HEK293T (cell line): ENCODE results near the gene GABRB1.

Experiments used
- CTCF ChIA-PET: fragments of 350-600 bp; formaldehyde crosslinking; extraction: SDS; loops from one replicate; lab custom pipeline; 2021; ENCODE audit warnings: antibody characterized with exemption, inconsistent platforms; lab: Yijun Ruan, JAX
- POLR2A ChIA-PET: fragments of 350-600 bp; formaldehyde crosslinking; extraction: SDS; loops from one replicate; lab custom pipeline; 2020; ENCODE audit warnings: antibody characterized with exemption, inconsistent platforms; lab: Yijun Ruan, JAX
- DNase-seq: peaks from one replicate; pipeline ENCODE4 v3.0.0; 2012; ENCODE audit warnings: mixed read lengths; ENCODE audit errors: extremely low spot score
- ARNT ChIP-seq: fragments of 450-650 bp; IDR thresholded peaks from 2 replicates; pipeline ENCODE4 v1.6.1; 2017; ENCODE audit warnings: mild to moderate bottlenecking
- BHLHE40 ChIP-seq: fragments of 450-650 bp; IDR thresholded peaks from 2 replicates; pipeline ENCODE4 v1.6.1; 2016; ENCODE audit warnings: mild to moderate bottlenecking, moderate library complexity, borderline replicate concordance
- CTBP1 ChIP-seq: fragments of 450-650 bp; IDR thresholded peaks from 2 replicates; pipeline ENCODE4 v1.6.1; 2016; ENCODE audit warnings: borderline replicate concordance
- ELF4 ChIP-seq: fragments of 450-650 bp; IDR thresholded peaks from 2 replicates; pipeline ENCODE4 v1.6.1; 2017; ENCODE audit warnings: antibody characterized with exemption
- FOXA1 ChIP-seq: fragments of 450-650 bp; IDR thresholded peaks from 2 replicates; pipeline ENCODE4 v1.6.1; 2016; ENCODE audit warnings: mild to moderate bottlenecking
- FOXK2 ChIP-seq: fragments of 450-650 bp; IDR thresholded peaks from 2 replicates; pipeline ENCODE4 v1.6.1; 2016; ENCODE audit warnings: mild to moderate bottlenecking
- FOXM1 ChIP-seq: fragments of 450-650 bp; IDR thresholded peaks from 2 replicates; pipeline ENCODE4 v1.6.1; 2017; ENCODE audit warnings: mild to moderate bottlenecking, borderline replicate concordance
- HDGF ChIP-seq: fragments of 450-650 bp; IDR thresholded peaks from 2 replicates; pipeline ENCODE4 v1.6.1; 2017; ENCODE audit warnings: antibody characterized with exemption, borderline replicate concordance
- L3MBTL2 ChIP-seq: fragments of 450-650 bp; conservative IDR thresholded peaks from 2 replicates; pipeline ENCODE4 v1.6.1; 2016; ENCODE audit warnings: mild to moderate bottlenecking
- LEF1 ChIP-seq: fragments of 450-650 bp; IDR thresholded peaks from 2 replicates; pipeline ENCODE4 v1.6.1; 2017; ENCODE audit warnings: mild to moderate bottlenecking, borderline replicate concordance
- NFRKB ChIP-seq: fragments of 450-650 bp; IDR thresholded peaks from 2 replicates; pipeline ENCODE4 v1.6.1; 2016; ENCODE audit warnings: mild to moderate bottlenecking, moderate library complexity
- PKNOX1 ChIP-seq: fragments of 450-650 bp; IDR thresholded peaks from 2 replicates; pipeline ENCODE4 v1.6.1; 2016
- SP1 ChIP-seq: fragments of 450-650 bp; IDR thresholded peaks from 2 replicates; pipeline ENCODE4 v1.6.1; 2017
- SUZ12 ChIP-seq: fragments of 450-650 bp; IDR thresholded peaks from 2 replicates; pipeline ENCODE4 v1.6.1; 2016; ENCODE audit warnings: mild to moderate bottlenecking
- TARDBP ChIP-seq: fragments of 450-650 bp; IDR thresholded peaks from 2 replicates; pipeline ENCODE4 v1.6.1; 2016
- ZNF384 ChIP-seq: fragments of 450-650 bp; IDR thresholded peaks from 2 replicates; pipeline ENCODE4 v1.6.1; 2016

Gene GABRB1

DNA sequence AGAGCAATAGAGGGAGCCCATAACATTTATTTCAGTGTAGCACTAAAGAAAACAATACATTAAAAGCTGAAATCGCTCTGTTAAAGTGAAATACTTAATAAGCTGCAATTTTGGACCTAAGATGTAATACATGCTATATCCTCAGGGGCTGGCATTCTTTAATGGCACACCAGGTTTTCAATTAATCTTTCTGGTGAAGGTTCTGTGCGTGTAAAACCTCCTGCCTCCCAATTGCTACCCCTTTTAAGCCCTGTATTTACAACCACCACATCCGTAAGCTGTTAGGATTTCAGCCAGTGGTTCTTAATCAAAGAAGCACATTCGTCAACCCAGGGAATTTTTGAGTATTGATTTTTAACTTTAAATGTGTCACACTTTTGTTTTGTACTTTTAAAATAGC lies 439.7 kb downstream of the GABRB1 start:
- CTCF ChIA-PET: no interaction called here
- POLR2A ChIA-PET: interaction anchor here (2.4 kb wide), 1 partner anchor 8 kb away, joined by 9 read pairs; the partner anchor contains the start of gene COMMD8
- TF ChIP-seq CTBP1 (no peak), BHLHE40 (no peak), ELF4 (no peak), HDGF (no peak), TARDBP (no peak), SUZ12 (no peak), NFRKB (no peak), FOXM1 (no peak), FOXK2 (no peak)

GRCh38 chr4:47471591-47471990 lies 440.2 kb downstream of the GABRB1 start:
- ChIA-PET POLR2A (interaction anchor here (2.4 kb wide), 1 partner anchor 8 kb away, joined by 9 read pairs; the partner anchor contains the start of gene COMMD8), CTCF (no interaction called here)
- no peak for TF ChIP-seq L3MBTL2
- no peak for TF ChIP-seq FOXK2
- TF ChIP-seq SP1: no peak
- TF ChIP-seq LEF1: no peak
- TF ChIP-seq PKNOX1: no peak
- TF ChIP-seq BHLHE40: no peak
- no peak for TF ChIP-seq SUZ12
- TF ChIP-seq TARDBP: no peak
- TF ChIP-seq HDGF: no peak
- no peak for TF ChIP-seq CTBP1
- no peak for TF ChIP-seq FOXA1
- DNase-seq: no peak

More for the DNA sequence above, 439.7 kb downstream of the GABRB1 start:
- DNase-seq: no peak

DNA sequence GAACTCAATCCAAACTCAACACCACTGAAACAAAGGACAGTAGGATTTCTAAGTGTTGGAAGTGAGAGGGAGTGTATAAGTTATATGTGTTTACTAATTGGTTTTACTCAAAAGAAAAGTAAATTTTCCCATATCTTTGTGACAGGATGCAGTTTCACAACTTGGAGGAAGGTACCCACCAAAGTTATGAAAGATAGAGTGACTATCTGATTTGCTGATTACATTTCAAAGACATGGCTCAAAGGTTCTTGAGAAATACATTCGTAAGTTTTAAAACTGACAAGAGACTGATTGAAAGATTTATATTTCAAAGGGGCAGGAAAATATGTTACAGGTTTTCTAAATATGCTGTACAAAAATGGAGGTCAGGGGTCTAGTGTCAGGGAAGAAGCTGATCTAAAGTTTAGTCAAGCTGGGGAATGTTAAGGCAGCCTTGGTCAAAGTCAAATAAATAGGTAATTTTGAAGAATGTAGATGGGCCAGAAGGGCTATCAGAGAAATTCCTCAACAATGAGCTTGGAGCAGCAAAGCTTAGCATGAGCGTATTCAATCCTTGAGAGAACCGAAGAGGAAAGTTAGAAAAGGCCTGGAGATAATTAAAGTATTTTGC lies 441.9 kb downstream of the GABRB1 start:
- TF ChIP-seq PKNOX1 (no peak), ARNT (no peak), NFRKB (no peak), ELF4 (no peak), FOXM1 (no peak), LEF1 (no peak), SUZ12 (no peak), SP1 (no peak), BHLHE40 (no peak), CTBP1 (no peak), HDGF (no peak), FOXA1 (no peak), FOXK2 (no peak), L3MBTL2 (no peak), ZNF384 (no peak), TARDBP (no peak)
- DNase-seq: no peak
- ChIA-PET POLR2A (interaction anchor here (2.4 kb wide), 1 partner anchor 10 kb away, joined by 9 read pairs; the partner anchor contains the start of gene COMMD8), CTCF (no interaction called here)

GRCh38 chr4:47474799-47475198 lies 443.4 kb downstream of the GABRB1 start:
- DNase-seq: no peak
- ChIA-PET CTCF (no interaction called here), POLR2A (no interaction called here)
- no peak for TF ChIP-seq FOXK2
- TF ChIP-seq LEF1: no peak
- no peak for TF ChIP-seq NFRKB
- no peak for TF ChIP-seq SUZ12
- no peak for TF ChIP-seq L3MBTL2
- no peak for TF ChIP-seq TARDBP

DNA sequence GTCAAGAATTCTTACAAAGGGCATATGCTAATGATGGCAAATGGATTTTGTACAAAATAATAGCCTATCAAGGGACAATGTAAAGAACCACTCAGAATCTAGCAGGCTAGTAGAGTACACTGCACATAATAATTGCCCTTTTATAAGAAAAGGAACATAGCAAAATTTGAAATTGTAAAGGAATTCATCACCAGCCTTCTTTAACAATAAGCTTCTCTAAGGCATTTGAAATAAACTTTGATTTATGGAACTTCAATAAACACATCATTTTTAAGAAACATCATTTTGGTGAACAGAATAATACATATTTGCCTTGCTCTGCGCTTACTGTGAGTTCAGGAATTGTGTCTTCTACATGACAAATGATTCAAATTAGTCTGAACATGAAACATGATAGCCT lies 444.0 kb downstream of the GABRB1 start:
- POLR2A ChIA-PET: no interaction called here
- no peak for DNase-seq
- CTCF ChIA-PET: no interaction called here
- no peak for TF ChIP-seq L3MBTL2
